HG03108 (cell line): Measurements from ENCODE around the gene PRKAR2B.
"Not testable (repeated sequence)": the region's sequence is repeated elsewhere in the genome, so short reads cannot be mapped to it uniquely, and the experiment has no call there.

ENCODE experiments used
- ATAC-seq: cut with Tn5 transposase; IDR thresholded peaks from one replicate; pipeline ENCODE4 v1.9.1; 2021; ENCODE audit warnings: moderate library complexity; ENCODE audit not compliant: unreplicated experiment

The PRKAR2B gene

DNA sequence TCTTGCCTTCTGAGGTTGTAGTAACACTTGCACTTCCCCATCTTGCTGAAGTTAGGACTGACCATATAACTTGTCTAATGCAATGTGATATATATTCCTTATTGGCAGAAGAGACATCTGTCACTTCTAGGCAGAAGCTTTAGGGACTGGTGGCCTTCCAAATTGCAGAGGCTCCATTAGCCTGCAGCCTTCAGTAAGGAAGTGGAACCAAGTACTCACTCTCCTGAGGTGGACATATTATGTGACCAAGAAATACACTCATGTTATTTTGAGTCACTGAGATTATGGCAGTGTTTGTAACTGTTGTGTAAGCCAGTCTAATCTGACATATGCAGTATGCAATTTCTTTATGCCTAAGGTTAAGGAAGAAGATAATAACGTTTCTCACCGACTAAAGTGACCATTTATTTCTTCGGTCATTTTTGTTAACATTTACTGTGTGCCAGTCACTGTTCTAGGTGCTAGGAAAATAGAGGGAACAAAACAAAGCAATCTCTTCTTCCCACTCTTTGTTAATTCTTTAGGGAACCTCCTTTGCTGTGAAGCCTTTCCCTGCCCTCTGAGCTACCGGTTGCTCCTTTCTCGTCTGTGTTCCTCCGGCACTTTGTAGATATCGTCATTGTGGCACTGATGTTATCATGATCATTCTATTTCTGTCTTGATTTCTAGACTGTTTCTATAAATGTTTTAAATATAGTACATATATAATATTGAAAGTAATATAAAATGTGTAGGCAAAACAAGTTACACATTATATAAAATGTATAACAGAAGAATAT lies 71.4 kb downstream of the PRKAR2B start:
- no peak for ATAC-seq

DNA sequence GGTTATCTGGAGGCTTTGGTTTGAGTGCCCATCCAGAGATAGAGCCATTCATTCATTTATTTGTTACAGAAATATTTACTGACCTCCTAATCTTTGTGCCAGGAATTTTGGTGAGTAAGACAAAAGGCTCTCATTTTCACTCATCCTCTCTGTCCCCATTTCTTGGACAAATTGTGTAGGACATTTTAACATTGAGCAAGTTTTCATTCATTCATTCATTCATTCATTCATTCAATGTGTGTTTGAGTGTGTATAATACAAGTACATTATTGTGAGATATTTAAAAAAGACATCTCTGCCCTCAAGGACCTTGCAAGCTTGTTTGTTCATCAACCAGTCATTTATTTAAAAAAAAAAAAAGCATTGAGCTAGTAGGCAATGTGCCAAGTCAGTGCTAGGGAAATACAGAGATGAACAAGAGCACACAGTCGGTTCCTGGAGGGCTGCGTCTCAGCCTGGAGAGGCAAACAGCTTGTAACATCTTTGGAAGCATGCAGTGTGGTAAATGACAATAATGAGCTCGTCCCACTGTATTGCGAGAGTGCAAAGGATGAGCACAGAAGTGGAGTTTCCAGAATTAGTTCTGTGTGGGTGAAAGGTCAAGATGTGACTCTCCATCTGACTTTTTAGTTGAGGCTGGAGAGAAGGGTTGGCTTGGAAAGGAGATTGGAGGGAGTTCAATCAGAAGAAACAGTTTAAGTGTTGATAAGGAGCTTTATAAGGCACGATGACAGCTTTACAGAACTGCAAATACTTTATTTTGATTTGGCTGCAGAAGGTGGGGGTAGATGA lies 73.8 kb downstream of the PRKAR2B start:
- no peak for ATAC-seq

DNA sequence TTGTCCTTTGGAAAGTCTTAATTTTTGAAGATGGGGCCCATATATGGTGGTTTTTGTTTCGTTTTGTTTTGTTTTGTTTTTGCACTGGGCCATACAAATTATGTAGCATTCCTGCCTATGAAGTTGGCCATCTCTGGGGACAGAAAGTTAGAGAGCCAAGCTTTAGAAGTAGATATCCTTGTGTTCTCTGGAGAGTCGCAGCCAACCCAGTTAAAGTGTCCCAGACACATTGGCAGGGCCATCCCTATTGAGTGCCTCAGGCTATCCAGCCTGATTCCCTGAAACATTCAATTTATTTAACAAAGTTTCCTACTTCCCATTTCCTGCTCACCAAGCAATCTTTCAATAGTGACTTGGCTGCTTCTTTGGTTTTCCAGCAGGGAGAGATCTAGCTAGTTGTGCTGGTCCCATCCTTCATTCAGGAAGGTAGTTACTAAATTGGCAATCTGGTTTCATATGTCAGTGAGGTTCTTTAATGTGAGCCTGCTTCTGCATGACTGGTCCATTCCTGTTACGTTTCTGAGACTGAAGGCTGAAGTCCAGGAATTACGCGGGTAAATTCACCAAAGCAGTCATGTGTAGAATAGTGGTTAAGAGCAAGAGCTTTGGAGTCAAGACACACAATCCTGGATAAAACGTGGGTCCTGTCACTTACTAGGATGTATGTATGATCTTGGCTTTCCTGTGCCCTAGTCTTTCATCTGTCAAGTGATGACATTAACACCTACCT lies 75.0 kb downstream of the PRKAR2B start:
- ATAC-seq: no peak

DNA sequence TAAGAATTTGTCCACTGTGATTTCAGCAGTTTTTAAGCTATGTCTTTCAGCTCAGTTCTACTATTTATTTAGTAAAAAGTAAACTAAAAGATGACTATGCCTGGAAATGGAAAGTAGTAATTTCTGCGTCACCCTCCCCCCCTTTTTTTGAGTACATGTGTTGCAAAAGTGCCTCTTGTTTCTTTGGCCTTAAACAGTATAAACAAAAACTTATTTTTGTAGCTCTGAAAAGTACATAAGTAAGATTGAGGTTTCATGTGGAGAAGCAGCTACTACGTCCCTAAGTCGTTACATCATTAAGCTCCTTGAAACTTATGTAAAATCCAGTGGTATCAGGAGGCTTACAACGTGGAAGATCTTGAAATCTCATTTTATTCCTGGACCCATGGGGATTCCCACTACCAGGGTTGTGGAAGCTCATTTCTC lies 78.0 kb downstream of the PRKAR2B start:
- no peak for ATAC-seq

DNA sequence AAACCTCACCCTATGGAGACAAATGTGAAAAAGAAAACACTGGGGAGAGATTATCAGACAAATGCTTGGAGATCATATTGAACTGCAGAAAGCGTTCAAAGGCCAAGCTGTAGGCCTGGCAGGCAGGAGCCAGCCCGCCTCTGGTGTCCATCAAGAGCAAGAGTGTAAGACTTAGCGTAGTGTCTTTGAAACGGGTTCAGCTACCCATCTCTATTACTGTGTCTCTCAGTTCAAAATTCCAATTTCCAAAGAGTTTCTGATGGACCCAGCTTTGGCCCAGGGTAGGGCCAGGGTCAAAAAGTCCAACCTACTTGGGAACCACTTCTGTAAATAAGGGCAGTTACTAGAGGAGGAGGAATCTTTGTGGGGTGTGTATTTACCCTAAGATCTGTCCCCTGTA lies 78.9 kb downstream of the PRKAR2B start:
- no peak for ATAC-seq

DNA sequence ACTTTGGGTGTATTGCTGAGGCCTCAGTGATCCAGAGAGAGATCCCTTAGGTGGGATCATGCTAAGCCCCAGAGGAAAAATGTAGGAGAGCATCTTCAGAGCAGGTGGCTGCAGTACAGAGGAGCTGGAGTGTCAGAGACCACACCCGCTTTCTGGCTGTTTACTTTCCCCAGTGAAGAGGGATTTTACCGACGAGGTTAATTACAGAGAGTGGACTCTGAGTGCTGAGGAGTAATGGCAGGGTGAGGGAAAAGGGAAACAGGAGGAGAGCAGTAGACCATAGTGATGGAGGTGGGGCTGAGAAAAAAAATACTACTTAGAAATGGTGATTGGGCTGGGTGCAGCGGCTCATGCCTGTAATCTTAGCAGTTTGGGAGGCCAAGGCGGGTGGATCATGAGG lies 81.0 kb downstream of the PRKAR2B start:
- no peak for ATAC-seq

DNA sequence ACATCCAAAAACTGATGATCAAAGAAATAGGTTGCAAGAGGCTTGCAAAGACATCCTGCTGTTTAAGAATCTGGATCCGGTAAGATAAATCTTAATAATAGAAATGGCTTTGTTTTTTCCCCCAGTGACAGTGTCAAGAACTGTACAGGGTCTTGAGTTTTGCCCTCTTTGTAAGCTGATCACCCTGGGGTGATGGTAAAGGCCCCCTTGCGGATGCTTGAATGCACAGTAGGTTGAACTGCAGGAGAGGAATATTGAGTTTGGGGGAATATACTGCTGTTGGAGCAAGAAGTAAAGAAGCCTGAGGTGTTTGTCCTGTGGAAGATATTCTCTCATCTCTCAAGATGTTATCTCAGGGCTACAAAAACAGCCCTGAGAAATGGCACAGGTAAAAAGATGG lies 83.7 kb downstream of the PRKAR2B start:
- ATAC-seq: no peak

DNA sequence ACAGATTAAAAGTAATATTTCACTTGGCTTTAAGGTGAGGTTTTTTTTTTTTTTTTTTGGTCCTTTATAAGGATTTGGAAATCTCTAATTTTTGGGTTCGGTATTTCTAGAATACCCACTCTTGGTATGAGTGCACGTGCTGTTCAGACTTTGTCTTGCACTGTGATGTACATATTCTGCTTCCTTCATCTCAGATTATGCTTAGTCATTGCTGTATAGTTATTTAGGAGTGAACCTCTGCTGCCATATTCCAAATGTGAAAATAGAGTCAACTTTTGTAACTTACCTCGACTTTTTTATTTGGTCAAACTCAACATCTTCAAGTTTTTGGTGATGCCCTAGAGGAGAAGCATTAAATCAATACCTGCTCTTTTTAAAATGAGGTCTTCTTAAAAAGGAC lies 84.2 kb downstream of the PRKAR2B start:
- ATAC-seq: no peak

DNA sequence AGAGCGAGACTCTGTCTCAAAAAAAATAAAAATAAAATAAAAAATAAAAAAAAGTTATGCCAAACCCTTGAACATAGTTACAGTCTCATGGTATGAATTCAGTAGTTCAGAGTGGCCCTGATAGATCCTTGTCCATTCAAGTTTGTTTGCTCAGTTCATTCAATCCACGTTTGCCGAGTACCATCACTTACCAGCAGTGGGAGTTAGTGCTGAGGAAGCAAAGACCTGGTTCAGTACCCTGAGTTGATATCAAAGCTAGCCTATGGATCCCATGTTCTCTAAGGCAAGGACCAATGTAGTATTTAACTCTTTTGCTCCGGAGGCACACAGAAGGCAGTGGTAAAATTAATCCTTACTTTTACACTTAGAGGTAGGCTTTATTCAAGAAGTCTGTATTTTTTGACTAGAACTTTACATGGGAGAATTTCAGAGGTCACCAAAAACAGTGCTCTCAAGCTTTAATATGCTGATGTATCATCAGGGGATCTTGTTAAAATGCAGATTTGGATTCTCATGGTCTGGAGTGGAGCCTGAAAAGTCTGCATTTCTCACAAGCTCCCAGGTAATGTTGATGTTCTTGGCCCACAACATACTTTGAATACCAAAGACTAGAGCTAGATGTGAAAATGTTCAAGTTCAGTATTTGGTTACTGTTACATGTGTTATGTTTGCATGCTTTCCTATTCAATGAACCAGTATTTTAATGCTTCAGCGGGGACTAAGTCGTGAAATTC lies 86.1 kb downstream of the PRKAR2B start:
- no peak for ATAC-seq

DNA sequence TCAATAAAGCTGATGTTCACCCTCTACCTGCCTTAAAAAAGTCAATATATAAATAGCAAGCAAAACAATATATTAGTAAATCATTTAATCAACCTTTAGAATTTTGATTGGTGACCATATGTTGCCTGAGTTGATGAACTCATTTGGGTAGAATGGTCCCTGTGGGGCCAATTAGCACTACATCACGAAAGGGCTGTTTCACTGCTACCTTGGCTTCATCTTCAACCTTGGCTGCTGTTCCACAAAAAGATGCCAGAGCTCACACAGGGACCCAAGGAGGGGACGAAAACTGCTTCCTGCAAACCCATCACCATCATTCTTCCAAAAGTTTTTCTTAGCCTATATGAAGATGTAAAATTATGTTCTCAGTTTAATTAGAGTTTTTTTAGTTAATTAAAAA lies 88.9 kb downstream of the PRKAR2B start:
- ATAC-seq: no peak

DNA sequence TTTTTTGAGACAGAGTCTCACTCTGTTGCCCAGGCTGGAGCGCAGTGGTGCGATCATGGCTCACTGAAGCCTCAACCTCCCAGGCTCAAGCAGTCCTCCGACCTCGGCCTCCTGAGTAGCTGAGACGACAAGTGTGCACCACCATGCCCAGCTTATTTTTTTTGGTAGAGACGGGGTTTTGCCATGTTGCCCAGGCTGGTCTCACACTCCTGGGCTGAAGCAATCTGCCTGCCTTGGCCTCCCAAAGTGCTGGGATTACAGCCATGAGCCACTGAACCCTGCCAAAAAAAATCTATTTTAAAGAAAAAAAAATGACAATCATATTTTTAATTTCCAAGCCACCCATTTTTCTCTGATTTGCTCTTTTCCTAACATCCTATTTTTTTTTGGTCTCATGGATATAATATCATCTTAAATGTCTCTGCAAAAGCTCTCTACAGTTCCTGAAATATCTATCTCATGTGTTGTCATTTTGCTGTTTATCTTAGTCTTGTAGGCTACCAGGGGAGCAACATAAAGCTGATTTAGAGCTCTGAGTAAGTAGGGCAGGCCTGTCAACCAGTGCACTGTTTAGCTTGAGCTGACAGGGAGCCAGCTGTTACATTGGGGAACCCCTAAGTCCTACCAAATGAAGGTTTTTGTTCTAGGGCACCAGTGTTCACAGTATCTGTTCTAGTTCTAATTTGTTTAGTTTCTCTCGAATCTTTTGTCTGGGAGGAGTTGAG lies 94.4 kb downstream of the PRKAR2B start:
- no peak for ATAC-seq

DNA sequence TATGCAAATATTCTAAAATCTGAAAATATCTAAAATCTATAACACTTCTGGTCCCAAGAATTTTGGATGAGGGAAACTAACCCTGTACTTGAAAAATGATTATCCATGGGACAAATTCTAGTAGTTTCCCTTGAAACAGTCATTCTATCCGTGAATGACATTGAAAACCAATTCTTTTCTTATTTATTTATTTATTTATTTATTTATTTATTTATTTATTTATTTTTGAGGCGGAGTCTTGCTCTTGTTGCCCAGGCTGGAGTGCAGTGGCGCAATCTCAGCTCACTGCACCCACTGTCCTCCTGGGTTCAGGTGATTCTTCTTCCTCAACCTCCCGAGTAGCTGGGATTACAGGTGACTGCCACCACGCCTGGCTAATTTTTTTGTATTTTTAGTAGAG lies 99.4 kb downstream of the PRKAR2B start:
- not testable (repeated sequence) for ATAC-seq

DNA sequence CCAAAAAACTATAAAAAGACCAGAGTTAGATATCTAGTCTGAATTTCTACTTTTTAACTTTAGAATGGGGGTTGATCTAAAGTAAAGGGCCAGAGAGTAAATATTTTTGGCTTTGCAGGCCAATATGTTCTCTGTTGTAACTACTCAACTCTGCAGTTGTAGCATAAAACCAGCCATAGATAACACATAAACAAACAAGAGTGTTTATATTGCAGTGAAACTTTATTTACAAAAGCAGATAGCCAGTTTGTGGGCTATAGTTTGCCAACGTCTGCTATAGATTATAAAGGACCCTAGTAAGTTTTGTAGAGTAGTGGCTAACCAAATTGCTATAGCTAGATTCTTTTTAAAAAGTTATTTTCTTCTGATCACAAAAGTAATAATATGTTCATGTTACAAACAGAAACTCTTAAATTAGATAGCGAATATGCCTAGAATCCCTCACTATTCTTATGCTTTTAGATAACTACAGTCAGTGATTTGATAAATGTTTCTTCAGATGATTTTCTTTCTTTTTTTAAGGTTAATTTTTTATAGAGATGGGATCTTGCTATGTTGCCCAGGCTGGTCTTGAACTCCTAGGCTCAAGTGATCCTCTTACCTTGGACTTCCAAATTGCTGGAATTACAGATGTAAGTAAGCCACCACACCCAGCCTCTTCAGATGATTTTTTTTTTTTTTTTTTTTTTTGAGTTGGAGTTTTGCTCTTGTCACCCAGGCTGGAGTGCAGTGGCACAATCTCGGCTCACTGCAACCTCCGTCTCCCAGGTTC lies 100.7 kb downstream of the PRKAR2B start:
- ATAC-seq: no peak

DNA sequence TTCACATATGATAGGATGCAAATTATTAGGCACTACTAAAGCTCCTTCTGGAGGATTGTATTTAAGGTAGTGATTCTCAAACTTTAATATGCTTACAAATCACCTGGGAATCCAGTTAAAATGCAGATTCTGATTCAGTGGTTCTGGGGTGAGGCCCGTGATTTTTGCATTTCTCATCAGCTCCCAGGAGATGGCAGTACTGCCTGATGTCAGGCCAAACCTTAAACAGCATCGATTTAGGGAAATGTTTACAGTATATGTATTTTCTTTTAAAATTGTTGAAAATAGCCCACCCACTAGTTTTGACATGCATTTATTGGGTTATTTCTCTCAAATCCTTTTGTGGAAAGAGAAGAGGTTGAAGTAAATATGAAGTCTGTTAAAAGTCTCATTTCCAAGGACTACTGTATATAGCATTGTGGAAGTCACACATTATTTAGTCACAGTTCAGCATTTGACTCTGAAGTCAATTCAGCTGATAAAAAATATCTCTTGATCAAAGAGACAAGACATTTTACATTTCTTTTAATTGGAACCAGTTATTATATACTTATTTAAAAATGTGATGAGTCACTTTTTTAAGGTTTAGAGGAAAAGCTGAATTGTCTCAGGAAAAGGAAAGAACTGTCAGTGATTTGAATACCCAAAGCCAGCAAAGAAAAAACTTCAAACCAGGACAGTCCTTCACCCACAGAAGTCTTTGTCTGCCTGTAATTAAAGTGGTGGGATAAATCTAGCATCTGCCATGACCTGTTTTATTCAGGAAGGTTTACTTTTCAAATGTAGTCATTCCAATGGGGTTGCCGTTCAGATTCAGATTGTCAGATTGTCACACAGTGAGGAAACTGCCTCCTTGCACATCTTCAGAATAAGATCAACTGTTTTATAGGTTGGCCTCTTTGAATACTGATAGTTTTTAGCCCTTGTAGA lies 103.2 kb downstream of the PRKAR2B start:
- ATAC-seq: no peak

DNA sequence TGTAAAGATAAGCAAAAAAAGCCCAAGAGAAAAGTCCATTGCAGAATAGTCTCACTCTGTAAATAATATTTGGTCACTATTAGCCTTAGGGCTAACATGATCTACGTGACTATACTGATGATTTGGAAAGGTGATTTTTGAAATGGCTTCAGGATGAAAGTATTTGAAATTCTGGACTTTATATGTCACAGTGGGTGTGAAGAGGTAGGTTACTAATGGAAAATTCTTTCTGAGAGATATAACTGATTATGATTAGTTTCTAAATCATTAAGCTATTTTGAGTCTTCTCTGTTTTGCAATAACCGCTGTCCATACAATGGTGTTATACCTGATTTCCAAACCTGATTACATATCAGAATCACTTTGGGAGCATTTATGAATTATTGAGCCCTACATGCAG lies 104.2 kb downstream of the PRKAR2B start:
- no peak for ATAC-seq

DNA sequence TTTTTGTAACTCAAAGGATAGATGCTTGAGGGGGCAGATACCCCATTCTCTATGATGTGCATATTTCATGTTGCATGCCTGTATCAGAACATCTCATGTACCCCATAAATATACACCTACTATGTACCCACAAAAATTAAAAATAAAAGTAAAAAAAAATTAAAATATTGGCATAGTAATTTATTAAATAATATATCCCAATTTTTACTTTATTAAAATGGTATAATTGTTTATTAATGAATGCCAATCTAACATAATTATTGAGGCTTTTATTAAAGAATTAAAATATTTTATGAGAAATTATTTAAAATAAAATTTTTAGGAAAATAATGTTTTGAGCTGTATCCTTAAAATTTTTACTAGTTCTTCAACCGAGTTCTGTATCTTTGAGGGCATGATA lies 105.4 kb downstream of the PRKAR2B start:
- no peak for ATAC-seq

DNA sequence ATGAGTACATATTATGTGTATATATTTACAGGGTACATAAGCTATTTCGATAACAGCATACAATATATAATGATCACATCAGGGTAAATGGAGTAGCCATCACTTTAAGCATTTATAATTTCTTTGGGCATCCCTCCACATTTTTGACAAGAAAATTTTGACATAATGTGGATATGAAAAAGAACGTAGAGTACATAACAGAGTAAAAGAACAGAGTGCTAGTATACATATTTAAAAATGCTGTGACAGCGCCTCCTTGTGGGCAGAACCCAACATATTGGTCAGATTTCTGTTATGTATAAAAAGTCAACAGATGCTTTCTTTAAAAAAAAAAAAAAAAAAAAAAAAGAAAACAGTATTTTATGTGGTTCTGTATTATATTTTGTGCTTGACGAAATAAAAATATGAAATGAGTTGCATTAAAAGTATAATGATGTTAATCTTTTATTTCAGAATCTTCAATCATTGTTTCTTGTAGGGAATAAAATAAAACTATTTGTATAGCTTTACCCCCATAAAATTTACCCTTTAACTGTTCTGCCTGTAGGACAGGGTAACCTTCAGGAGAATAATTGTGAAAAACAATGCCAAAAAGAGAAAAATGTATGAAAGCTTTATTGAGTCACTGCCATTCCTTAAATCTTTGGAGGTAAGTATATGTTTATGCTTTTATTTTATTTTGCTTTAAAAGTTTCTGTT lies 106.0 kb downstream of the PRKAR2B start:
- no peak for ATAC-seq

DNA sequence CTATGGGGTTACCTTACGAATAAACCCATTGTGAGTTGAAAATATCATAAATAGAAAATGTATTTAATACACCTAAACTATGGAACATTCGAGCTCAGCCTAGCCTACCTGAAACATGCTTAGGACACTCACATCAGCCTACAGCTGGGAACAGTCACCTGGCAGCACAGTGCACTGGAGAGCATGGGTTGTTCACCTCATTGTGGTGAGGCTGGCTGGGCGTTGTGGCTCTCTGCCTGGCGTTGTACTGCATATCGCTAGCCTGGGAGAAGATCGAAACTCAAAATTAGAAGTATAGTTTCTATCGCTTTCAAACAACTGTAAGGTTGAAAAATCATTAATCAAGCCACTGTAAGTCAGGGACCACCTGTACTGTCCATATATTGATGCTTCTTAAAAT lies 107.0 kb downstream of the PRKAR2B start:
- ATAC-seq: no peak
